ENCODE data around the gene DES. TPM values are rescaled to one million over a fixed set of nuclear protein-coding genes. Genes with fewer than 3 reads are reported as not detected.

DES gene
- polyA plus RNA-seq, 1 donor from 2014 or later, result not detected

- Histone ChIP-seq H3F3A (ENCODE audit: insufficient read depth, low read length, poor library complexity, severe bottlenecking) (no peaks in the 10 kb centered on the region), H2AFZ (ENCODE audit: low read depth, low read length) (no peak overlapping the region), H4K20me1 (ENCODE audit: insufficient read depth) (no peaks in the 10 kb centered on the region), H3K36me3 (ENCODE audit: insufficient read depth, low read length) (no peaks in the 10 kb centered on the region), H3K79me2 (replicated peaks; ENCODE audit: insufficient read depth, low read length) (no peaks in the 10 kb centered on the region), H3K27ac (ENCODE audit: low read length) (no peak overlapping the region), H3K9me2 (ENCODE audit: insufficient read depth, low read length) (no peaks in the 10 kb centered on the region), H3K4me2 (ENCODE audit: low read length) (no peak overlapping the region), H3K4me3 (ENCODE audit: low read length) (no peak overlapping the region), H3K9ac (ENCODE audit: low read length) (no peak overlapping the region), H3K9me3 (ENCODE audit: low read length) (no peaks in the 10 kb centered on the region), H3K27me3 (ENCODE audit: insufficient read depth, low read depth, low read length) (peaks cover 12% of the 10 kb centered on the region)
- TF ChIP-seq RAD21 (conservative IDR thresholded peaks at IDR 0.05), result no peak
- no peak for TF ChIP-seq EP300 (conservative IDR thresholded peaks at IDR 0.05; ENCODE audit: poor library complexity, severe bottlenecking)
- TF ChIP-seq EZH2 (IDR thresholded peaks at IDR 0.05; ENCODE audit: borderline replicate concordance, insufficient read depth, low read length, poor library complexity, severe bottlenecking), result no peak
- no peak for TF ChIP-seq REST (IDR thresholded peaks at IDR 0.05; ENCODE audit: borderline replicate concordance)
- no peak for TF ChIP-seq SMC3 (conservative IDR thresholded peaks at IDR 0.05; ENCODE audit: poor library complexity)
- TF ChIP-seq TAF1 (IDR thresholded peaks at IDR 0.05; ENCODE audit: low read depth), result no peak
- no peak for TF ChIP-seq MXI1 (conservative IDR thresholded peaks at IDR 0.05; ENCODE audit: poor library complexity, severe bottlenecking)
- no peak for TF ChIP-seq CTCF (IDR thresholded peaks at IDR 0.05; ENCODE audit: poor library complexity, severe bottlenecking)
- TF ChIP-seq POLR2AphosphoS5 (IDR thresholded peaks at IDR 0.05), result no peak
These were observed 29.3 kb downstream of the DES start for GRCh38 chr2:219447242-219448098.

- H4K20me1 ChIP-seq (ENCODE audit: insufficient read depth), result no peaks in the 10 kb centered on the region
- no peak overlapping the region for H3K9ac ChIP-seq (ENCODE audit: low read length)
- H3K27ac ChIP-seq (ENCODE audit: low read length), result no peak overlapping the region
- H2AFZ ChIP-seq (ENCODE audit: low read depth, low read length), result no peak overlapping the region
- H3K36me3 ChIP-seq (ENCODE audit: insufficient read depth, low read length), result no peaks in the 10 kb centered on the region
- peaks cover 12% of the 10 kb centered on the region for H3K27me3 ChIP-seq (ENCODE audit: insufficient read depth, low read depth, low read length)
- H3F3A ChIP-seq (ENCODE audit: insufficient read depth, low read length, poor library complexity, severe bottlenecking), result no peaks in the 10 kb centered on the region
- H3K4me2 ChIP-seq (ENCODE audit: low read length), result no peak overlapping the region
- TF ChIP-seq EP300 (conservative IDR thresholded peaks at IDR 0.05; ENCODE audit: poor library complexity, severe bottlenecking) (no peak), RAD21 (conservative IDR thresholded peaks at IDR 0.05) (no peak), REST (IDR thresholded peaks at IDR 0.05; ENCODE audit: borderline replicate concordance) (no peak), CTCF (IDR thresholded peaks at IDR 0.05; ENCODE audit: poor library complexity, severe bottlenecking) (no peak), TAF1 (IDR thresholded peaks at IDR 0.05; ENCODE audit: low read depth) (no peak), POLR2AphosphoS5 (IDR thresholded peaks at IDR 0.05) (no peak), EZH2 (IDR thresholded peaks at IDR 0.05; ENCODE audit: borderline replicate concordance, insufficient read depth, low read length, poor library complexity, severe bottlenecking) (no peak)
- no peaks in the 10 kb centered on the region for H3K9me2 ChIP-seq (ENCODE audit: insufficient read depth, low read length)
- H3K9me3 ChIP-seq (ENCODE audit: low read length), result no peaks in the 10 kb centered on the region
- no peak overlapping the region for H3K4me3 ChIP-seq (ENCODE audit: low read length)
- no peaks in the 10 kb centered on the region for H3K79me2 ChIP-seq (replicated peaks; ENCODE audit: insufficient read depth, low read length)
These were observed 30.1 kb downstream of the DES start for GRCh38 chr2:219448099-219448775.
